ENCODE measurements around the gene GATA2.

The GATA2 gene

DNA sequence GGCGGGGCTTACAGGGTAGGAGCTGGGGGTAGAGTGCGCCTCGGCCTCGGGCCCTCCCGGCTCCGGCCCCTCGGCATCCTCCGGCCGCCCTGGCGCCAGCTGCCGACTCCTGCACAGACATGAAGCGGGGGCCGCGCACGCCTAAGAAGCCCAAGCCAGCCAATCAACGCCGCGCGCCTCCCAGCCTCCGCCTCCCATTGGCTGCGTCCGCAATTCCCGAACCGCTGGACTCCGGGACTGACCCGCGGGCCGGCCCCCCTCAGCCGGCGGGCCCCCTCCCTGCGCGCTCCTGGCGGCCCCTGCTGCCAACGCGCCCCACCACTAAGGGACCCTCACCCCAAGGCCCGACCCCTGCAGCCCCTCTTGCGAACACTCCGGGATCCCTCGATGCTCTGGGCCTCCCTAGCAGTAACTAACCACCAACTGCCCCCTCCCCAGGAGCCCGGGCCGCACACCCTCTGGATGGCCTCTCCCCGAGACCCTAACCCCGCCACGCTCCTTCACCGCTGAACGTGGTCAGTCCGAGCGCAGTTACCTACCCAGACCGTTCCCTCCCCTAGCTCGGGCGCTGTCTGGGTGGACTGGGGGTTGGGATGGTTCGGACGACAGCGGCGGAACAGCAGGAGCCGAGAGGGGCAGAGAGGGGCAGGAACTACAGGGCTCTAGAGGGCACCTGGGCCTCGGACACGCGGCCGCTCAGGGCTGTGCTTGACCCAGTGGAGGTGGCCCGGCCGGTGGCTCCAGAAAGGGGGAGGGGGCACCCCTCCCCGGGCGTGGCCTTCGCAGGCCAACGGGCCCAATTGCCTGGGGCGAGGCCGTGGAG lies 5.0 kb downstream of the GATA2 start:
- DNase-seq (ENCODE audit: low spot score), result peak; percentile 99

DNA sequence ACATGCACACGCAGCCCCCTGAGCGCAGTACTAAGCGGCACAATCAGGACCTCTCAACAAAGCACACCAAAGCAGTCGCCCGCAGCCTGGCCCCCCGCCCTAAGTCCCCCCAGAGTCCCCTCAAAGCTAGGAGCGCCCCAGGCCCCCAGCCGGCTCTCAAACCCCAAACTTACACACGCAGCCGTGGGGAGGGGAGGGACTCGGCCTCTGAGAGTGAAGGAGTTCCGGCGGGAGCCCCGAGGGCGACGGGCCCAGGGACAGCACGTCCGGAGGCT lies 5.5 kb downstream of the GATA2 start:
- DNase-seq (ENCODE audit: low spot score), result no peak

DNA sequence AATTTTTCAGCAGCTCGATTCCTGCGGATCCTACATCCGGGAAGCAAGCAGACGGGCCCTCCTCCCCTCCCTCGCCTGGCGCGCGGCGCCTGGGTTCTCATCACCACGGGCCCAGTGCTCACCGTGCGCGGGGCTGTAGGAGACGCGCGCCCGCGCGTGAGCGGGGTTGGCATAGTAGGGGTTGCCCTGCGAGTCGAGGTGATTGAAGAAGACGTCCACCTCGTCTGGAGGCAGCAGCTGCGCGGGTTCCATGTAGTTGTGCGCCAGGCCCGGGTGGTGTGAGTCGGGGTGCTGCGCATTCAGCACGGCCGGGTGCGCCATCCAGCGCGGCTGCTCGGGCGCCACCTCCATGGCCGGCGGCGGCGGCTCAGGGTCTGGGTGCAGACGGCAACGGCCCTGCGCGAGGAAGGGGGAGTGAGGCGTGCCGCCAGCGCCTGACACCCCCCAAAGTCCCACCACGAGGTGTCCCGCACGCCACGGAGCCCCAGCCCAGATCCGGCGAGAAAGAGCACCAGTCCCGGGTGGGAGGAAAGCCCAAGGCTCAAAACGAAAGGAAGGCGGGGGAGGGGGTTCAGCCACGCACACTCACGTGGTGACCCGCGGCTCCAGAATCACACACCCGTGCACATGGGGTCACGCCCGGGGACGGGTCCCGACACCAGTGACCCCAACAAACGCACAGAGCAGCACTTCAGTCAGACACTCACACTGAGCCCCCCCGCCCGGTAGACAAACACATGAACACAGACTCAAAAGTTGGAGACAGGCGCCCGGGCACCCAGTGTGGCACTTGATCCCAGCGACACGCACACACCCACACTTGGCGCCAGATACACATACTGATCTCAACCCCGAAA lies 6.1 kb downstream of the GATA2 start:
- no peak for DNase-seq (ENCODE audit: low spot score)

DNA sequence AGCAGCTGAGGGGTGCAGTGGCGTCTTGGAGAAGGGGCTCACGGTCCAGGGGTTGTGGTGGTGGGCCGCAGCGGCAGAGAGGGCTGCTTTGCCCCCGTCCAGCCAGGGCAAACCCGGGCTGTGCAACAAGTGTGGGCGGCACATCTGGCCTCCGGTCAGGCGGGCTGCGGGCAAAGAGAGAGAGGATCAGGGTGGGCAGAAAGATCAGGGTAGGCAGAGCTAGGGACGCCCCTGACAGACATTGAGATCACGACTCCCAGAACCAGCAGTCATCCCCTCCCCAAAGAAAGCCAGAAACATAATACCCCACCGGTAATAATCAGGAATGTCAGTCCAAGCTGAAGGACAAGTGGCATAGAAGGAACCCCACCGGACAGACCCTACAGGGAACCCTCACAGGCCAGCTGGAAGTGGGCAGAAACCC lies 6.8 kb downstream of the GATA2 start:
- DNase-seq (ENCODE audit: low spot score), result no peak

DNA sequence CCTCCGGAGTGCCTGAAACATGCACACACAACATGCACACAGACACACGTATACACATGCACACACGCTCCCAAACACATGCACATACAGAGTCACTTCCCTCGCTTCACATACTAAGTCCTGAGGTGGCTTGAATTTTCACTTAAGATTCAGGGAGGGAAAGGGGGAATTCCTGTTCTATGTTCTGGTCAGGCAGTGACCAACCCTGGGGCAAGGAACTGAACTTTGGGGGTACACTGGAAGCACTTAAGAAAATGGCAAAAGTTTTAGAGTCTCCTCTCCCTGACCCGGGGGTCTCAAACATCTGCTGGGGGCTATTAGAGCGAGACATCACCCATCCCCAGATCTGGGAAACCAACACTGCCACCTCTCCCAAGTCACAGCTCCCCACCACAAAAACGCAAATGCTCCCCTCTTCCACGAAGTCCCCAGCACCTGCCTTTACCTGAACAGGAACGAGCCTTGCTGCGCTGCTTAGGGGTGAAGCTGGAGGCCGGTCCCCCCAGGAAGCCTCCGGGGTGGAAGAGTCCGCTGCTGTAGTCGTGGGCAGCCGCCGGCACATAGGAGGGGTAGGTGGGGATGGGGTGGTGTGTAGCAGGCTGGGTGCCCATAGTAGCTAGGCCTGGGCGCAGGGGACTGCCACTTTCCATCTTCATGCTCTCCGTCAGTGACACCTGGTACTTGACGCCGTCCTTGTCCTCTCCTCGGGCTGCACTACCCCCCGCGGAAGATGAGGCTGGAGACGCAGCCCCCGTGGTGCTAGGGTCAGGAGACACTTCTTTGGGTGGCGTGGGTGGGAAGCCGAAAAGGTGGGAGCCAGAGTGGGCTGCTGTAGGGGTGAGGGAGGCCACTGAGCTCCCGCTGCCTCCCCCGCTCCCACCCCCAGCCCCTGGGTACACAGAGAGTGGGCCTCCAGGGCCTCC lies 7.5 kb downstream of the GATA2 start:
- DNase-seq (ENCODE audit: low spot score), result no peak

DNA sequence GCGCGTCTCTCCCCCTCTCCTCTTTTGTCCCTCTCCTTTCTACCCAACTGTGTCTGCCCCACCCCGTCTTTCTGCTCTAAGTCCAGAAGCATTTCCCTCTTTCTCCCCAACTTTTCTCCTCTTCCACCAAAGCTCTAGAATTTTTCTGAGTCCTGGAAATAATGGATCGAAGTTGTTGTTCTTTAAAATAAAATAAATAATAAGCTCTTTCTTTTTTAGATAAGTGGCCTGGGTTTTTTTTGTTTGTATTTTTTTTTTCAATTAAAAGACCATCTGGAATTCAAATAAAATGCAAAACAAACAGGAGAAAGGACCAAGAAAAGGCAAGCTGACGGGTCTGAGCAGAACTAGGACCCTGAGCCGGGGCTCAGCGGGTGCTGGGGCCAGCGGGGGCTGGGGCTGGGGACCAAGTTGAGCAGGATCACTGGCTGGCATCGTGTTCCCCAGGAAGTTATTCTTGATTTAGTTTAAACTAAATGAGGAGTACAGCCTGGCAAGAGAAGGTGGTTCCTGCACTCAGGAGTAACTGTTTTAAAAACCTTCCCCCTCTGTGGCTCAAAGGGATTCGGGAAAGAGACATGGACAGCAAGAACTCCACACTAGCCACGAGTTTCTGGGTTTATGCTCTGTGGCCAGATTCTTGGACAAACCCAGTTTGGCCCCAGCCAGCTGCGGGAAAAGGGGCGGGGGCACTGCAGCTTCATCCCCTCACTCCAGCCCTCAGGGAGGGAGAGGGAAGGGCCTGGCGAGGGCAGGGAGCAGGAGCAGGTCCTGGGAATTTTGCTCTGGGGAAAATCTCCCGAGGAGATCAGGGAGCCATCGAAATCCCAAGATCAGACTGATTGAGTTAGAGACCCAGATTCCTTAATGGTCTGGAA lies 8.4 kb downstream of the GATA2 start:
- no peak for DNase-seq (ENCODE audit: low spot score)

DNA sequence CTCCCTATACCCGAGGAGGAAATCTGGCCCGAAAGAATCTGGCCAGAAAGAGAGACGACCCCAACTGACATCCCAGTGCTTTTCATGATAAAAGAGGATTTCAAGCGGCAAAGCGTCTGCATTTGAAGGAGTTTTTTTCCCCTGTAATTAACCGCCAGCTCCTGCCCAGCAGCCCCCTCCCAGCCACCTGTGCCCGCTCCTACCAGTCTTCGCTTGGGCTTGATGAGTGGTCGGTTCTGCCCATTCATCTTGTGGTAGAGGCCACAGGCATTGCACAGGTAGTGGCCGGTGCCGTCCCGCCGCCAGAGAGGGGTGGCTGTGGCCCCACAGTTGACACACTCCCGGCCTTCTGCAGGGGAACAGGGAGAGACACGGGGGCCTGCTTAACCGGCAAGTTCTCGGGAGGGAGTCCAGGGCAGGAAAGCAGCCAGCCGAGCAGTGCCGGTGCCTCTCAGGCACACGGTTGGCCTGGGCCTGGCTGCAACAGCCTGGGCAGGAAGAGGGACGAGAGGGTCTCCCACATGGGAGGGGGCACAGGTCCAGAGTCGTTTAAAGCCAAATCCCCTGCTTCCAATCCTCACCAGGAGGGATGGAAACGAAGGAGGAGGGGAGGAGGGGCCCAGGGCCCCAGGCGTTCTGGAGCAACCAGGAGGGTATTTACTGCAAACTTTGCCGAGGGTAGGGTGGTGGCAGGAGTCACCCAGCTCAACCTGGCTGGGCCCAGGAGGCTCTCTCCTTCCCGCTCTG lies 9.2 kb downstream of the GATA2 start:
- no peak for DNase-seq (ENCODE audit: low spot score)

DNA sequence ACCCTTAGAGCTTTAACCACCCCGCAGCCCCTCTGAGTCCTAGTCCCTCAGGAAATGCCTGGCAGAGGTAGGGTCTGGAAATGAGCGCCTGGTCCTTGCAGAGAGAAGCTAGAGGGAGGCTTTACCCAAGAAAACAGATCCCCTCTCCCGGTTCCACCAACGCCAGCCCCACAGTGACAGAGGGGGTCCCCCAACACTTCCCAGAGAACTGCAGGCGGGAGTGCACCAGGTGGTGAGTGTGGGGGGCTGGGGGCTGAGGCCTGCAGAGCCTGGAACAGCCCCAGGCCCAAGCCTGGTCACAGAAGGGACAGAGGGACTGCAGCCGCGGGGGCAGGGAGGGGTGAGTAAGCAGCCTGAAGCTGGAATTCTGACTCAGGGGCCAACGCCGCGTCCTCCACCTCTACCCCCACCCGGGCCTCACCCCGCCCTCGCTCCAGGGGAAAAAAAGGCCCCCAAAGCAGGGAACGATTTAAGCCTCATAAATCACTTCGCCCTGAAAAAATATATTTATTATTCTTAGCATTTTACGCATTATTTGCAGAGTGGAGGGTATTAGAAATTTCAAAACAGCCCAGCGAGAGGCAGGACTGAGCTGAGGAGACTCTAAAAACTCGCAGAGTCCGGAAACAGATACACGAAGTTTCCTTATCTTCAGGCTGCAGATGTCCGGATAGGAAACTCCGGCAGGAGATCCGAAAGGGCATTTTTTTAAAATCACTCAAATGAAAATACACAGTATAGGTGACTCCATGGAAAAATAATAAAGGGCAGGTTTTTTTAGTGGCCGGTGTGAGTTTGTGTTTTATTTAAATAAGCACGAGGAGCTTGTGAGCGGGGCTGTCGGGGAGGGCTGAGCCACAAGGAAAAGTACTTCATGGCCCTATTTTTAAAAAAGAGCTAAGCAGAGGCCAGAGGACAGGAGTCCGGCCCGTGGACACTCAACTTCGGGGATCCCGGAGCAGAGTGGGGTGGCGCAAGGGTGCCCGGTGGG lies 10.0 kb downstream of the GATA2 start:
- DNase-seq (ENCODE audit: low spot score), result peak; percentile 94

DNA sequence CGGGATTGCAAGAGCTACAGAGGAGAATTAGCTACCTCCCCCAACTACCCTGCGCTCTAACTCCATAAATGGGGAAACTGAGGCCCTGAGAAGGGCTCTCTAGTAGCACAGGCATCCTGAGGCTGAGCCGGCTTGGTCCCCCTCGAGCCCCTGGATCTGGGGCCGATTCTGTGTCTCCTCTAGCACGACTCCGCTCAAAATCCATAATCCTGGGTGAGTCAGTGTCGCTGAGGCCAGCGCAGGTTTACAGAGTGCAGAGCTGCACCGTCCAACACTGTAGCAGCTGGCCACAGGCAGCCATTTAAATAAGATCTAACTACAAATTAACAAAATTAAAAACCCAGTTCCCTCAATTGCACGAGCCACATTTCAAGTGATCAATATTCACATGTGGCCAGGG lies 10.8 kb downstream of the GATA2 start:
- DNase-seq (ENCODE audit: low spot score), result no peak

DNA sequence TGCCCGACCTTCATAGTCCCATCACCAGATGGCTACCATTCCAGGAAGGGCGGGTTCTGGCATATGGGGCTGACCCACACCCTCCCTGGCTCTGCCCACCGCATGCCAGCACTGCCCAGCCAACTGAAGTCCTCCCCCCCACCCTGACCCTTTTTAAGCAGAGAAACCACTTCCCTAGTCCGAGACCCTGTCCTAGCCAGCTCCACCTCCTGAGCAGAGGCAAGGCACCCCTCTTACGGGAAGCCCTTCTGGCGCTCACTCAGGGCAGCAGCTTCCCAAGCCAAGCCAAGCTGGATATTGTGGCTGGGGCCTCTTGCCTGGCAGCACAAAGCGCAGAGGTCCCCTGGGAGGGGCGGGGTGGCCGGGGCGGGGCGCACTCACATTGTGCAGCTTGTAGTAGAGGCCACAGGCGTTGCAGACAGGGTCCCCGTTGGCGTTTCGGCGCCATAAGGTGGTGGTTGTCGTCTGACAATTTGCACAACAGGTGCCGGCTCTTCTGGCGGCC lies 11.5 kb downstream of the GATA2 start:
- no peak for DNase-seq (ENCODE audit: low spot score)

DNA sequence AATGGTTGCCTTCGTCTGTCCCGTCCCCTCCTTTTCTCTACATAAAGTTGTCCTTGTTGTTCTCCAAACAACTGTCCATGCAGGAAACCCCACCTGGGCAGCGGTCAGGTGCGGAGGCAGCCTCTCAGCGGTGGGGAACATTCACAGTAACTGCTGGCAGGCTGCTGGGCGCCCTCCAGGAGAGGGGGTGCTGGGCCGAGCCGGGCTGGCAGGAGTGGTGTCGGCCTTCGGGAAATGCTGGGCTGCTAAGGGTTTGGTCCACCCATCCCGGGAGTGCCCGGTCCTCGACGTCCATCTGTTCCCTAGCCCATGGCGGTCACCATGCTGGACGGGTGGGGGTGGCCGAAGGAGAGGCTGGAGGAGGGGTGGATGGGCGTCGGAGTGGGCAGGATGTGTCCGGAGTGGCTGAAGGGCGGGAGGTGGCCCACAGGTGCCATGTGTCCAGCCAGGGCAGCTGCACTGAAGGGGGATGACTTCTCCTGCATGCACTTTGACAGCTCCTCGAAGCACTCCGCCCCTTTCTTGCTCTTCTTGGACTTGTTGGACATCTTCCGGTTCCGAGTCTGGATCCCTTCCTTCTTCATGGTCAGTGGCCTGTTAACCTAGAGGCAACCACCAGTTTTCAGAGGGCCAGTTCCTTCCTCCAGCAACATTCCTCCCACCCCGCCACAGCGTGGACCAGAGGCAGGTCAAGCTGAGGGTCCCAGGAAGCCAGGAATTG lies 12.1 kb downstream of the GATA2 start:
- no peak for DNase-seq (ENCODE audit: low spot score)

DNA sequence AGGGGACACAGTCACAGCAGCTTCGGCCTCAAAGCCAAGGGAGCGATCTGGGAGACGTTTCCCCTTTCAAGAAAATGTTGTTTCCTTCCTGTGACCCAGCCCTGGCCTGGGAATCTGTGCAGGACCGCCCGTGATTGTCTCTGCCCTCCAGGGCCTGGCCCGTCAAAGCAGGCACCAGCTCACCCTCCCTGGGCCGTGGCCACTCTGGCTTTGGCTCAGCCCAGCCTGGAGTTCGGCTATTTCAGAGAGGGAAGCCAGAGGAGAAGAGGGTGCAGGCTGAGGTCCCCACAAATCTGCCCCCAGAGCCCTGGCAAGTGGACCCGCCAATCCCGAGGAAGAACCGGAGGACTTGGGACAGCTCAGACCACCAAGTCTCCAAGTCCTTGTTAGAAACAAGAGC lies 12.7 kb downstream of the GATA2 start:
- no peak for DNase-seq (ENCODE audit: low spot score)

DNA sequence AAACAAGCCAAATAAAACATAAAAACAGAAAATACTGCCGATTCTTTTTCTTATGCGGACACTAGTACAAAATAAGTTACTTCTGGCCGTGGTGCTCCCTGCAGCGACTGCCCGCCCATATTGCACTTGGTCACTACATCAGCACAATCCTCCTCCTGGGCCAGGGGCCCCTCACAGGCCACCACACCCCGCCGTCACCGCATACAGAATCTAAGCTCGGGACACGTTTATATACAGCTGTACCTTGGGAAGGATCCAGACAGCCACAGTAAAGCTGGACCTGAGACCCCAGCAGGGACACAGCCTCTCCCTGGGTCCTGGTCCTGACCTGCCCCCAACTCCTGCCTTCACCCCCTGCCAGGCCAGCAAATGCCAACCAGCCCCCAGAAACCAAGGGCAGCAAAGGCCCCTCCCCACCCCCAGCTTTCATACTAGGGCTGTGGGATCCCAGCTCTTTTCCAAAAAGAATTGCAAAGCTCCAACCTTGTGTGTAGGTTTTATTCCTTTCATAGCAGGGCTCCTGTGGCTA lies 13.4 kb downstream of the GATA2 start:
- no peak for DNase-seq (ENCODE audit: low spot score)

DNA sequence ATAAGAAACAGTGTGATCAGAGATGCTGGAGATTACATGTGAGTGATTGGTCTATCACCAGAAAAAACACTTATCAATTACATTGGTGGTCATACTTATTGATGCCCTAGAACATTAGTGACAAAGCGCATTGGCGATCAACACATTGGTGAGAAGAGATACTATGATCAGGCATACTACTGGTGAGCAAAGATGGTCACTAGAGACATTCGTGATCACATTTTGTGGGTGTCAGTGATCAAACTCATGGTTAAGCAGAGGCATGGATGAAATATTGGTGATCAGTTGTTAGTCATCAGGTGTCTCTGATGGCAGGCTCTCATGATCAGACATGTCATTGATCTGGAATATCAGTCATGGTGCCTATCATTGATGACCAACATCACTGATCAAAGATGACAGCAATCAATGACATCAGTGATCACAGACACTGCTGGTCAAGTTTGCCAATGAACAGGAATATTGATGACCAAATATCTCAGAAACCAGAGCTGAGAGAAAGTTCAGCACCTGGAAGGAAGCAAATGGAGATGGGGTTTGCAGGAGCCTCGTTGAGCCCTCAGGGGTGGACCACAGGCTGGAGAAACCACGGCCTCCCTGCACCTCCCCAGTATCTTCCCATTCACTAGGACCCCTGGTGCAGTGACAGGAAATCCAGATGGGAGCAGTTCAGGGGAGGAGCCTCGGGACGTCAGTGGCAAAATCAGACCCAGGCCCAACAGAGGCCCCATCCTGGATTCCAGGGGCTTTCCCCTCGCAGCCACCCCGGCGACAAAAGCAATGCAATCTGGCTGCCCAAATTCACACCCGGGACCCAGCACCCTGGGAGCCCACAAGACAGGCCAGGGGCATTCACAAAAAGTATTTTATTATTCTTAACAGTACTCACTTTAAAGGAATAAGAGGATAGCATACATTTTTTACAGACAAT lies 14.2 kb downstream of the GATA2 start:
- no peak for DNase-seq (ENCODE audit: low spot score)

DNA sequence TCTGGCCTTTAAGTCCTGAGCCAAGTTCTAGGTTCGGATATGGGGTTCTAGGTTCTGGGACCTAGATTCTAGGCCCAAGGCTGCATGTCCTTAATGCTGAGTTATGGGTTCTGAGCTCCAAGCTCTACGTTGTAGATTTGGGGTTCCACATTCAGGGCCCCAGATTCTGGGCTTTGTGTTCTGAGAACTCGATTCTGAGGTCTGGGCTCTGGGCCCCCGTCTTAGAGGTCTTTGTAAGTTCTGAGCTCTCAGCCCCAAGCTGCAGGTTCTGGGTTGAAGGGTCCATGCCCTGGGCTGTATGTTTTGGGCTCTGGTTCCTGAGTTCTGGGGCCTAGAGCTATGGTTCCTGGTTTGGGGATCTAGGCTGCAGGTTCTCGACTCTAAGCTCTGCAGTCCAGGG lies 16.3 kb downstream of the GATA2 start:
- no peak for DNase-seq (ENCODE audit: low spot score)

DNA sequence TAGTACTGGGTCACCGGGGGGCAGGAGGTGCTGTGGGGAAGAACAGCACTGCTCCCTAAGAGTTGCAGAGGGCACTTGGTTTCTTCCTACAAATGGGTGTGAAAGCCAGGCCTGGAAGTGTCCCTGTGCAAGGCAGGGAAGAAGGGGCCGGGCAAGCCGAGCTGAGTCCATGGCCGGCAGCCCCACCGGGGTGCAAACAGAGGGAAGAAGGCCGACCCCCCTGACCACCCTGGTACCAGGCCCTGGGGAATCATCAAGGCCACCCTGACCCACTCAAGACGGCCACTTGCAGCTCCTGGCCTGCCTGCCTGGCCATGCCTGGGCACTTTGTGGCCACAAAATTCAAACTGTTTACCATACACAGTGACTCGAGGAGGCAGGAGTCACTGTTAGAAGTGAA lies 17.6 kb downstream of the GATA2 start:
- no peak for DNase-seq (ENCODE audit: low spot score)

DNA sequence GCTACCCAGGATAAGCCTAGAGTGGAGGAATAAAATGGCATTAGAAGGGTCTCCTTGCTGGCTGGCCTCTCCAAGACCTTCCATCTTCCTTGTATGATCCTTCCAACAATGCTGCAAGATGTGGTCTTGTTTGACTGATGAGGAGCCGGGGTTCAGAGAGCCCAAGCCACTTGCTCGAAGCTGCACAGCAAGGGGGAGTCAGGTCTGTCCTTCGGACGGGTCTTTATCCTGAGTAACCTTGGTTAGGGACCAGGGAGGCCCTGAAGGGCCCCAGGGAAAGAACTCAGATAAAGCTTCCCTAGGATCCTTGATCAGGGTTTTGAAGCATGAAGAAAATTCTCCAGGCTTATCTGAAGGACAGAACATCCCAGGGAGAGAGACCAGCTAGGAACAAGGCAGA lies 19.3 kb downstream of the GATA2 start:
- DNase-seq (ENCODE audit: low spot score), result no peak

All from hepatic stellate cell (primary cell).